ENCODE data around the gene MTFP1. TPM values are rescaled to one million over a fixed set of nuclear protein-coding genes. Genes with fewer than 3 reads are reported as not detected.

Gene MTFP1
- total RNA-seq, 1 donor = 5.9 TPM

DNA sequence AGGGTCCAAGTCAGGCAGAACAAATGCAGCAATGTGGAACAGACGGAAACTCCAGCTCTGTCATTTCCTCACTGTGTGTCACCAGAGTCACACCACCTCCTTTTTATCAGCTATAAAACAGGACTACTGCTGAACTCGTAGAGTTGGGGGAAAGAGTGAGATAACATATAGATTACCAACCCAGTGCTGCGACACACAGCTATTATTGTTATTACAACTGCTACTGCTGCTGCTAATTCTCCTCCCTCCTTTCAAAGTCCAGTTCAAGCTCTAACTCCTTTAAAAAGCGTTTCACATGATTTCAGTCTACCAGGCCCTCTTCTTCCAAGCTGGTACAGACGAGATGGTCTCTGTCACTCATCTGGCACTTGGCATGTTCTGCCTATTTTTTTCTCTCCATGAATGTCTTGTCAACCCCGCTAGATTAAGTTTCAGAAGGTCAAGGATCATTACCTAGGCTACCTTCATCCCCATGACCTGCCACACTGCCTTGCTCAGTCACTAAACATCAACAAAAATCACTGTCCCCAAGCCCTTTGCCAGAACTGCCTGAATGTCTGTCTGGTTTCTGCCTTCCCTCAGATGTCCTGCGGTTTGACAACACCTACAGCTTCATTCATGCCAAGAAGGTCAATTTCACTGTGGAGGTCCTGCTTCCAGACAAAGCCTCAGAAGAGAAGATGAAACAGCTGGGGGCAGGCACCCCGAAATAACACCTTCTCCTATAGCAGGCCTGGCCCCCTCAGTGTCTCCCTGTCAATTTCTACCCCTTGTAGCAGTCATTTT is 3.7 kb upstream of the MTFP1 start:
- no peak for DNase-seq (ENCODE audit: low read depth)
- no peak overlapping the region for H3K4me3 ChIP-seq (ENCODE audit: low read depth, low read length)
- TF ChIP-seq, protein P1, sequence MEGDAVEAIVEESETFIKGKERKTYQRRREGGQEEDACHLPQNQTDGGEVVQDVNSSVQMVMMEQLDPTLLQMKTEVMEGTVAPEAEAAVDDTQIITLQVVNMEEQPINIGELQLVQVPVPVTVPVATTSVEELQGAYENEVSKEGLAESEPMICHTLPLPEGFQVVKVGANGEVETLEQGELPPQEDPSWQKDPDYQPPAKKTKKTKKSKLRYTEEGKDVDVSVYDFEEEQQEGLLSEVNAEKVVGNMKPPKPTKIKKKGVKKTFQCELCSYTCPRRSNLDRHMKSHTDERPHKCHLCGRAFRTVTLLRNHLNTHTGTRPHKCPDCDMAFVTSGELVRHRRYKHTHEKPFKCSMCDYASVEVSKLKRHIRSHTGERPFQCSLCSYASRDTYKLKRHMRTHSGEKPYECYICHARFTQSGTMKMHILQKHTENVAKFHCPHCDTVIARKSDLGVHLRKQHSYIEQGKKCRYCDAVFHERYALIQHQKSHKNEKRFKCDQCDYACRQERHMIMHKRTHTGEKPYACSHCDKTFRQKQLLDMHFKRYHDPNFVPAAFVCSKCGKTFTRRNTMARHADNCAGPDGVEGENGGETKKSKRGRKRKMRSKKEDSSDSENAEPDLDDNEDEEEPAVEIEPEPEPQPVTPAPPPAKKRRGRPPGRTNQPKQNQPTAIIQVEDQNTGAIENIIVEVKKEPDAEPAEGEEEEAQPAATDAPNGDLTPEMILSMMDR (IDR thresholded peaks at IDR 0.05; ENCODE audit: insufficient read depth, low read length) = no peak

DNA sequence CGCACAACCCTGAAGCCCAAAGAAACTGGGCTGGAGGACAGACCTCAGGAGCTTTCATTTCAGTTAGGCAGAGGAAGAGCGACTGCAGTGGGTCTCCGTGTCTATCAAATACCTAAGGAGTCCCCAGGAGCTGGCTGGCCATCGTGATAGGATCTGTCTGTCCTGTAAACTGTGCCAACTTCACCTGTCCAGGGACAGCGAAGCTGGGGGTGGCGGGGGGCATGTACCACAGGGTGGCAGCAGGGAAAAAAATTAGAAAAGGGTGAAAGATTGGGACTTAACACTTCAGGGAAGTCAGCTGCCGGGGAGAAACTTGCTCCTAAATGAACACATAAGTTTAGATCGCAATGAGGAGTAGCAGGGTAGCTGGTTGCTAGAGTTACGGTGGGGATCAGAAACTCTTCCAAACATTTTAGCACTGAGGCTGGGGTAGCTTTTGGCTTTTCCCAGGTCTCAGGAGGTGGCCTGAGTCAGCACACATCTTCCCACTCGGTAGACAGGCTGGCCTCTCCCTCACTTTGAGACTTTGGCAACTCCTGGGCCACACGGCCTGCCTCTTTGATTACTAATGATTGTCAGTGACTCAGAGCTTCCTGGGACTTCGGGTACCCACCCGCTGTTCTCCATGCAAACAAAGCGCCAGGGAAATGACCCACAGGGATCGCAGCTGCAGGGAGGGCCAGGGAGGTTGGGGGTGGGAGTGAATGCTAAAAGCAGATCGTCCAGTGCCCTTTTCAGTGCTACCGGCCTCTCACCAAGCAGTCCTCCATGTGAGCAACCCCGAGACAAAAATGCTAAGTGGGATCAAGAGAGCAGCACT is 2.9 kb upstream of the MTFP1 start:
- peak; percentile 91 for DNase-seq (ENCODE audit: low read depth)
- TF ChIP-seq, protein P1 (IDR thresholded peaks at IDR 0.05; ENCODE audit: insufficient read depth, low read length) = no peak

DNA sequence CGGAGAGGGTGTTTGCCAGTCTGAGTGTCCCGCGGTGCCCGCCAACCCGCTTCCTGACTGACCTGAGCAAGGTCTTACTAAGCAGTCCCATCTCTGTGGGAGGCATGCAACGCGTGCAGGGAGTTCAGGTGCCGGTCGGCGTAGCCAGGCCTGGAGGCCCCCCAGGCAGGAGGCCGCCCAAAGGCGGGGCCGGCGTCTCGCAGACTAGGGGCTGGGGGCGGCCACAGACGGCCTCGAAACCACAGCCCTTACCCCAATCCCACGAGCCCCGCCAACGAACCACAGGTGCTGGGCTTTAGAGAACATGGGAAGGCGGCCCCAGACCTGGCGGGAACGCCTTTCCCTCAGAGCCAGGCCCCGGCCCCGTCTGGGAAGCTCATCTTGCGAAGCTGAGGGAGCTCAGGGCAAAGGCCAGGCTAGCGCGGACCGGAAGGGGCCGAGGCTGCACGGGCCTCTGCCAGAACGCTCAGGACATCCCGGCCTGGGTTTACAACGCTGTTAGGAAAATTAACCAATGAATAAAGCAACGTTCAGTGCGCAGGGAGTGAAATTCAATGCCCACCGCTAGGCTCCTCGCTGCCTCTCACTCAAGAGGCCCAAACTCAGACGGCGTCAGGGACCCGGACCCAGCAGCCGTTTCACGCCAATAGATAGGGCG is 2.1 kb upstream of the MTFP1 start:
- no peak for DNase-seq (ENCODE audit: low read depth)
- TF ChIP-seq, protein P1 (IDR thresholded peaks at IDR 0.05; ENCODE audit: insufficient read depth, low read length) = peak; percentile 25
- H3K4me3 ChIP-seq (ENCODE audit: low read depth, low read length) = peak overlapping the region; percentile 68

More for the DNA sequence above, 2.9 kb upstream of the MTFP1 start:
- H3K4me3 ChIP-seq (ENCODE audit: low read depth, low read length) = peak overlapping the region; percentile 68

DNA sequence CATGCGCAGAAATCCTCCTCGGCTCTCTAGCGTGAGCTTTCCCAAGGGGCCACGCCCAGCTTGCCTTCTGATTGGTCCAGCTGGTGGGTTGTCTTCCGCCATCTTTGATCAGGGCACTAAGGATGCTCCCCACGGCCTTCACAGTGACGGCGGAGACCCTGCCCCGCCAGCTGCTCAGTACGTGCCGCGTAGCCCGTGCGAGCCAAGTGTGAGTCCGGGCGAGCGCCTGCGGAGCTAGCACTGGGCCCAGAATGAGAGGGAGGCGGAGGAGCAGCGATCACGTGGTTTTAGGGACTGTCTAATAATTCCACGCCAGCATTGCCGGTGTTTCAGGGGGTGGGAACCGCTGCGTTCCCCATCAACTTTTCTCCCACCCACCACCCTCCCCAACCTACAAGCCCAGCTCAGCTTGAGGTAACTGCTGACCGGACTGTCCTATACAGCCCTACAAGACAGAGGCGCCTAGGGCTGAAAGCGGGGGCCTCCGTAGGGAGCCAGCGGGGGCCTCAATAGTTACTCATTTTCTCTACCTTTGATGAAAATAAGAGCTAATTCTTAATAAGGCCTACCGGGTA is 1.5 kb upstream of the MTFP1 start:
- TF ChIP-seq, protein P1 (IDR thresholded peaks at IDR 0.05; ENCODE audit: insufficient read depth, low read length) = no peak
- H3K4me3 ChIP-seq (ENCODE audit: low read depth, low read length) = peak overlapping the region; percentile 68
- peak; percentile 100 for DNase-seq (ENCODE audit: low read depth)

GRCh38 chr22:30424534-30425326 is 838 bp upstream of the MTFP1 start:
- peak overlapping the region; percentile 68 for H3K4me3 ChIP-seq (ENCODE audit: low read depth, low read length)
- DNase-seq (ENCODE audit: low read depth) = no peak
- TF ChIP-seq, protein P1 (IDR thresholded peaks at IDR 0.05; ENCODE audit: insufficient read depth, low read length) = peak; percentile 23

DNA sequence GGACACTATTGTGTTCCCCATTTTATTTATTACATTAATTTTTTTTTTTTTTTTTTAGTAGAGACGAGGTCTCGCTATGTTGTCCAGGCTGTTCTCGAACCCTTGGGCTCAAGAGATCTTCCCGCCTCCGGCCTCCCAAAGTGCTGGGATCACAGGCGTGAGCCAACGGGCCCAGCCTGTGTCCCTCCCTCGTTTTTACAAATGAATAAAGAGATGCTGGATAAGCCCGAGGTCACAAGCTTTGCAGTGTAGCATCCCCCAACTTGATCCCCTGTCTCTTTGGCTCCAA is 297 bp upstream of the MTFP1 start:
- TF ChIP-seq, protein P1 (IDR thresholded peaks at IDR 0.05; ENCODE audit: insufficient read depth, low read length) = no peak
- H3K4me3 ChIP-seq (ENCODE audit: low read depth, low read length) = peak overlapping the region; percentile 68
- DNase-seq (ENCODE audit: low read depth) = no peak
